Measurements from ENCODE around the gene VPS18.

VPS18 gene

GRCh38 chr15:40936709-40937666 lies 42.7 kb downstream of the VPS18 start:
- DNase-seq (ENCODE audit: low read depth, low spot score): peak; percentile 59

- DNase-seq (ENCODE audit: low read depth, low spot score): no peak
Measured at GRCh38 chr15:40937762-40938535, 43.7 kb downstream of the VPS18 start.

- DNase-seq (ENCODE audit: low read depth, low spot score): no peak
Measured at GRCh38 chr15:40938536-40938870, 44.3 kb downstream of the VPS18 start.

GRCh38 chr15:40940296-40940801 lies 46.1 kb downstream of the VPS18 start:
- DNase-seq (ENCODE audit: low read depth, low spot score): no peak

- peak; percentile 9 for DNase-seq (ENCODE audit: low read depth, low spot score)
Measured at GRCh38 chr15:40941068-40941527, 46.8 kb downstream of the VPS18 start.

- peak; percentile 90 for DNase-seq (ENCODE audit: low read depth, low spot score)
Measured at GRCh38 chr15:40941528-40942336, 47.5 kb downstream of the VPS18 start.

- no peak for DNase-seq (ENCODE audit: low read depth, low spot score)
Measured at GRCh38 chr15:40942337-40942854, 48.1 kb downstream of the VPS18 start.

GRCh38 chr15:40942878-40943277 lies 48.6 kb downstream of the VPS18 start:
- no peak for DNase-seq (ENCODE audit: low read depth, low spot score)

- DNase-seq (ENCODE audit: low read depth, low spot score): no peak
Measured at GRCh38 chr15:40943764-40944365, 49.6 kb downstream of the VPS18 start.

- DNase-seq (ENCODE audit: low read depth, low spot score): no peak
Measured at GRCh38 chr15:40944510-40945296, 50.5 kb downstream of the VPS18 start.

GRCh38 chr15:40948706-40949473 lies 54.6 kb downstream of the VPS18 start:
- DNase-seq (ENCODE audit: low read depth, low spot score): no peak

GRCh38 chr15:40949756-40950207 lies 55.5 kb downstream of the VPS18 start:
- no peak for DNase-seq (ENCODE audit: low read depth, low spot score)

GRCh38 chr15:40951764-40952163 lies 57.5 kb downstream of the VPS18 start:
- no peak for DNase-seq (ENCODE audit: low read depth, low spot score)

- DNase-seq (ENCODE audit: low read depth, low spot score): no peak
Measured at GRCh38 chr15:40952301-40952900, 58.2 kb downstream of the VPS18 start.

GRCh38 chr15:40952901-40953712 lies 58.9 kb downstream of the VPS18 start, which contains the start of gene CHAC1:
Gene CHAC1, plus strand, starts transcription at chr15:40953471. Its CDS starts 113 bp downstream, at chr15:40953584.
- peak; percentile 98 for DNase-seq (ENCODE audit: low read depth, low spot score)

Data from astrocyte of the hippocampus (primary cell).